Gastroesophageal sphincter (tissue), 3 donors: Measurements from ENCODE around the gene CXCL5.

Experiments used
- POLR2A ChIP-seq, 2 donors: fragments of 450-650 bp; IDR thresholded peaks; one replicate each; pipeline ENCODE4 v1.6.1; 2017; ENCODE audit warnings: antibody characterized with exemption in 2 of 2, mild to moderate bottlenecking in 2 of 2, moderate library complexity in 1 of 2
- POLR2AphosphoS5 ChIP-seq: sonication (generic); formaldehyde crosslinking; IDR thresholded peaks from one replicate; pipeline ENCODE4 v1.6.1; 2017; ENCODE audit warnings: antibody characterized with exemption
- TF ChIP-seq, protein P1 (sequence below), 4 experiments: fragments of 200-600 bp in 2 of 4; fragments of 450-650 bp in 2 of 4; sonication (generic) in 1 of 4; IDR thresholded peaks; one replicate each; pipeline ENCODE4 v1.5.1; 2017 to 2019; ENCODE audit warnings: antibody characterized with exemption in 4 of 4, mild to moderate bottlenecking in 2 of 4, moderate library complexity in 2 of 4

DNA sequence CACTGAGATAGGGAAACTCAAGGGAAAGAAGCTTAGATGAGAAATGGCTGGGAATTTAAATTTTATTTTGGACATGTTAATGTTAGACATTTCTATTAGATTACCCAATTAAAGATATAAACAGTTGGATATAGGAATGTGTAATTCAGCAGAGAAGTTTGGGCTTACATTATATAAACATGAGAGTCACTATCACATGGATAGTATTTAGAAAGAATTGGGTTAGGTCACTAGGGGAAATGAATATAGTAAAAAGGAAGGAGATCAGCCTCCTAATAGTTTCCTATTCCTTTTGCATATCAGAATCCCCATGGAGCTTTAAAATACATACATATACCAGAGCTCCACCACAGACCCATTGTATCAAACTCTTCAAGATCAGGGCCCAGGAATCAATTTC is 19.6 kb upstream of the CXCL5 start:
- no peak for TF ChIP-seq POLR2A (IDR thresholded peaks at IDR 0.05)
- TF ChIP-seq, protein P1, sequence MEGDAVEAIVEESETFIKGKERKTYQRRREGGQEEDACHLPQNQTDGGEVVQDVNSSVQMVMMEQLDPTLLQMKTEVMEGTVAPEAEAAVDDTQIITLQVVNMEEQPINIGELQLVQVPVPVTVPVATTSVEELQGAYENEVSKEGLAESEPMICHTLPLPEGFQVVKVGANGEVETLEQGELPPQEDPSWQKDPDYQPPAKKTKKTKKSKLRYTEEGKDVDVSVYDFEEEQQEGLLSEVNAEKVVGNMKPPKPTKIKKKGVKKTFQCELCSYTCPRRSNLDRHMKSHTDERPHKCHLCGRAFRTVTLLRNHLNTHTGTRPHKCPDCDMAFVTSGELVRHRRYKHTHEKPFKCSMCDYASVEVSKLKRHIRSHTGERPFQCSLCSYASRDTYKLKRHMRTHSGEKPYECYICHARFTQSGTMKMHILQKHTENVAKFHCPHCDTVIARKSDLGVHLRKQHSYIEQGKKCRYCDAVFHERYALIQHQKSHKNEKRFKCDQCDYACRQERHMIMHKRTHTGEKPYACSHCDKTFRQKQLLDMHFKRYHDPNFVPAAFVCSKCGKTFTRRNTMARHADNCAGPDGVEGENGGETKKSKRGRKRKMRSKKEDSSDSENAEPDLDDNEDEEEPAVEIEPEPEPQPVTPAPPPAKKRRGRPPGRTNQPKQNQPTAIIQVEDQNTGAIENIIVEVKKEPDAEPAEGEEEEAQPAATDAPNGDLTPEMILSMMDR (IDR thresholded peaks at IDR 0.05), result no peak
- TF ChIP-seq POLR2AphosphoS5, result no peak
